NOMO-1 (cell line): ENCODE measurements around the gene CDH6.

Experiments used
- DNase-seq, 2 experiments: peaks; one replicate each; lab custom pipeline; 2025; ENCODE audit not compliant: unreplicated experiment in 2 of 2; lab: John Stamatoyannopoulos, UW

CDH6 gene

DNA sequence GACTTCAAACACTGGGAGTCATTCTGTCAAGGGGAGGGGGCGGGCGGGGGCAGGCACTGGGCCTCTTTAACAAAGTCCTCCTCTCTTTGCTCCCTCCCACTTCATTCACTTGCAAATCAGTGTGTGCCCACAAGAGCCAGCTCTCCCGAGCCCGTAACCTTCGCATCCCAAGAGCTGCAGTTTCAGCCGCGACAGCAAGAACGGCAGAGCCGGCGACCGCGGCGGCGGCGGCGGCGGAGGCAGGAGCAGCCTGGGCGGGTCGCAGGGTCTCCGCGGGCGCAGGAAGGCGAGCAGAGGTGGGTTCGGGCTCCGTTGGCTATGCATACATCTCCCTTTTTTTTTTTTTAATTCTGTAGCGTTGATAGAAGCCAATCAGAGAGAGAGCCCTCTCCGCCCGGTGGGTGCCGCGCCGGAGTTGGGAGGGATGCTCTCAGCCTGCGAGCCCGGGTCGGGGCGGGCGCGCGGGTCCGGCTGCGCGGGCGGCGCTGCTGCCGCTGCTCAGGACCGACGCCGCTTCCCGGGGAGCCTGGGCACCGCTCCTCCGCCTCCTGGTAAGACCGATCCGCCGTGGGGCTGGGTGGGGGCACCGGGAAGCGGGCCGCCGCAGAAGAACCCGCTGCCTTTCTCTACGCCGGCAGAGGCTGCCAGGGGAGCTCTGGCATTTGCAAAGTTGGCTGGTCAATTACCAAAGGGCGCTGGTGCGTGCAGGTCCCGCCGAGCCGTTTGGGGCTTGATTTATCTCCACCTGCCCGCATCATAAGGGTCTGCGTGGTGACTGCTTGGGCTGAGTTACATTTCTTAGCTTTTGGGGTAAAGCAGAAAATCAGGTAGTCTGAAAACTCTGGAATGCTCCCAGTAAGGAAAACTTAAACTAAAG lies at the start of gene CDH6:
CDH6 (plus strand) TSS at position 96 of the 877 bp plus-strand sequence. CDS start 73,788 bp downstream, outside the sequence.
- DNase-seq: no peak

DNA sequence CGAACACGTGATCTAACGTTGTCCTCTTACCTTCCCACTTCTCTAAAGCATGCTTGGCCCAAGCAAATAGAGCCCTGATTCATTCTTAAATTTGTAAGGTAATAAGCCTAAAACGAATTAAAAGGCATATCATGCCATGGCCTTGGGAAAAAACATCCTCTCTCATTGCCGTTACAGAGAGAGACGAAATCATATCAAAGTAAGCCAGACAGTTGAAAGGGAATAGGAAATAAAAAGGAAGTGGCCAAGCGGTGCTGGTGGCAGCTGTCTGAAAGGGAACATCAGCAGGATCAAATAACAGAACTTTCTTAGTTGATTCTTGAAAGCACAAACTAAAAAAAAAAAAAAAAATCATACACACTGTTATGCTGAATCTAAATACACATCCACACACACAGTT lies 49.1 kb upstream of the CDH6 start:
- no peak for DNase-seq

DNA sequence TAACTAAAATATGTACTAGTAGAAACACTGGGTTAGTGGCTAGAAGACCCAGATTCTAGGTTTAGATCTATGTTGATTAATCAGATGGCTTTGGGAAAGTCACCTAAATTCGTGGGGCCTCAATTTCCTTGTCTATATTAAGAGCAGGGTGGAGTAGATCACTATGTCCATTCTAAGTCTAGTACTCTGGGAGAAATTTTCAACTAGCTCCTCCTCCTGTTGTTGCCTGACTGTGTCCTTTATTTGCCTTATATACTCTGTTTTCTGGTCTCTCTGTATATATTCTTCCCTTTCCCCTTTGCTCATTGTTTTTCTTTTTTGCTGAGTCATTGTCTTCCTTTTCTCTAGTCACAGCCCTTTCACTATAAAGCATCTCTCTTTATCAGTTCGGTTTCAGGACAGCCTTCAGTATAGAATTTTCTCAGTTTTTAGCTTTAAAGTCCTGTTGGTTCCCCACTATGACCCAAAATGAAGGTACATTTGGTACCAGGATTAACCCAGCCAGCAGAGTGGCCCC lies 44.5 kb upstream of the CDH6 start:
- DNase-seq: no peak

DNA sequence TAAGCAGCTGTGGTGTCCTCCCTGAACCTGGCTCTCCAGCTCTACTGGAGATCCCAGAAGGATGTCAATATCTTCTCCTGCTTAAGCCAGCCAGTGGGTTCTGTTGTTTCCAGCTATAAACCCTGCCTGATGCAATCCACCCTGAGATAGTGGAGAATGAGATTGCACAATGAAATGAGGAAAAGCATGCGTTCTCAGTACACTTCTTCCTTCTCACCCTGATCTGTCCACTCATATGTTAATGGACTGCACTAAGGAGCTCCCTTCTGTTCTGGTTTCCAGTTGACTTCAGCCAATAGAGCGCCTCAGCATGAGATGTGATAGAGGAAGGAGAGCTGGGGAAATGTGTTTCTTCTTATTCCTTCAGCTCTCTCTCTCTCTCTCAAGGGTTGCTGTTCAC lies 40.0 kb upstream of the CDH6 start:
- no peak for DNase-seq

DNA sequence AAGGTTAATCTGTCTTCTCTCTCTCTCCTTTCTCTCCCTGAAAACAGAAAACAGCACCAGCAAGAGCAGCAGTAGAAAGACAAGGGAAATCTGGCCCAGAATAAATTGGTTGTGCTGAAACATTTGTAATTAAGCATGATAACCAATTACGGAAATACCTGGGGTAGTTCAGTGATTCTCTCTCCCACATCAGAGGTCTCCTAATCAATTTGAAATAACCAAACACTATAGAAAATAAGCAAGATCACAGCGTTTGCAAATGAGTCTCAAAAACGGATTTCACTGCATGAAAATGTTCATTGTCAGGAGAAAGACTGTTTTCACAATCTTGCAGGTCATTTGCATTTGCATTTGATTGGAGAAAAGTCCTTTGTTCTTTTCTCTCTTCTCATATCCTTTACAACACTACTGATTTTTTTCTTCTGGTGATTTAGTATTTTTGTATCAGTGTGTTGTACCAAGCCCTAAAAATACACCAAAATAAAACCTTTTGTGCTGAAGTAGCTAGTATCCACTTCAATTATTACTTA lies 36.8 kb upstream of the CDH6 start:
- no peak for DNase-seq

DNA sequence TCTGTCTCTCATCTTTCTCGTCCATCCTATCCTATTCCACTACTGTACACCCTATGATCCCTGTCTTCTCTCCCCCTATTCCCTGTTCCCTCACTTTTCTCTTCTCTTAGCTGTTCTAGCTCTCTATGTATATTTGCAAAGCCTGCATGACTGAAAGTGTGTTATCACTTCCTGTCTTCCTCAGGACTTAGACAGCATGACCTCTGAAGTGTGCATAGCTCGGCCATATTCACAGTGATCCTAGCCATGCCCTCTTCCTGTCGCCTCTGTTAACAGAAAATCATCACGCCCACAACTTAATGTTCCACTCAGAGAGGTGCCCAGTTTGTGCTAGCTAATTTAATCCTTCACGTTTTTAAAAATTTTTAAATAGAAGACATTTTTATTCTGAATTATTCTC lies 35.8 kb upstream of the CDH6 start:
- no peak for DNase-seq

DNA sequence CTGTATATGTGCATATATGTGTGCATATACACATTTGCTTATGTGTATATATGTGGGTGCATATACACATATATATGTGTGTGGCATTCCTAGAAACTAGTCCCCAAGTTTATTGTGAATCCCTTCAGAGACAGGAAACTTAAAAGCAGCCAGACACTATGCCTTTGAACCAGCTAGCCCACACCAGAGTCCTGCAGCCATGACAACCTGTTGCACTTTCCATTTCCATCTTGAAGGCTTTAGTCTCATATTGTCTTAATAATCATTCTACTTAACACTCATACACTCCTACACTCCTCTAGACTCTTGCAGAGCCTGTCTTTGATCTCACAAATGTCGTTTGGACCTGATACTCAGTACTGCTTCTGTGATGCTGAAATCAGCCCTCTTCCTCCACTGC lies 34.8 kb upstream of the CDH6 start:
- no peak for DNase-seq

DNA sequence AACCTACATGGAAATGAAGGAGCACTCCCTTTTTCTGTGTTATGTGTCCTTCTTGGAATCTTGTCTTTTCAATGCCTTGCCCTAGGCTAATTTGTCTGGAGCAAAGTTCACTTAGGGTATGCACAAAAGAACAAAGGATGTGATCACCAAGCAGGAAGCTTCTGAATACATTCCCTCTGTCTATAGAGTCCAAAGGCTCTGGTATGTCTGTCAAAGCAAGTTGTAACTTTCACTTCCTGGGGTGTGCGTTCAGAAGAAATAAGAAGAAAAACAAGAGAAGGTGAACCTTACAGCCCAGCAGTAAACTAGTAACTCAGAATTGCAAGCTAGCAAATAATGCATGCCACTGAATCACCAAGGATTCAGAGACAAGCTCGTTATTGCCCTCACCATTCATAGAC lies 31.7 kb upstream of the CDH6 start:
- no peak for DNase-seq

DNA sequence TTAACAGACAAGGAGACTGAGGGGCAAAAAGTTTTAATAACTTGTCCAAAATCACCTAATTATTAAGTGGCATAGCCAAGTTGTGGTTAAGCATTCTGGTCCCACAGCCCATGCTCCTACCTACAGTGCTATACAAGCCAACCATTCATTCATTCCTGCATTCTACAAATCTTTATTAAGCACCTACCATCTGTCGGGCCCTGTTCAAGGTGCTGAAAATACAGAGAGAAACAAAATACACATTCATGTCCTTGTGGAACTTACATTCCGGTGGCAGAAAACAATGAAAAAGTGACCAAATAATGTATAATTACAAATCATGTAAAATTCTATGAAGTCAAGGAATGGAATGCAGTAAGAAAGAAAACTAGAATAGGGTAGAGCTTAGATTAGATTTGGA lies 27.8 kb upstream of the CDH6 start:
- DNase-seq: no peak

DNA sequence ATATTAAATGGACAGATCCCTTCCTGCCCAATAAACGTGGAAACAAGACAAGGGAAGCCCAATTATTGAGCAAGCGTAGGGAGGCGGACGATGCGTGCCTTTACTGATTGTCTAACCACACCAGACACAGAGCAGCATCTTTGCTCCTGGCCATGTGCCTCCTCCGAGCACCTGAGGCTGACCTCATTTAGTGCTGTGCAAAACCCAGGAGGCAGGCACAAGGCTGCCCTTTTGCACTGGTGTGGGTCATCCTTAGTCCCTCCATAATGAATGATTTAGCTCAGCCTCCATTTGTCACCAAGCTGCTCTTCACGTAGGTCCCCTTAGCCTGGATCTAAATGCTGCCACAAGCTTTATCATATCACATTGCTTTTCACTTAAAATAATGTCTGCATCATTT lies 24.1 kb upstream of the CDH6 start:
- no peak for DNase-seq

DNA sequence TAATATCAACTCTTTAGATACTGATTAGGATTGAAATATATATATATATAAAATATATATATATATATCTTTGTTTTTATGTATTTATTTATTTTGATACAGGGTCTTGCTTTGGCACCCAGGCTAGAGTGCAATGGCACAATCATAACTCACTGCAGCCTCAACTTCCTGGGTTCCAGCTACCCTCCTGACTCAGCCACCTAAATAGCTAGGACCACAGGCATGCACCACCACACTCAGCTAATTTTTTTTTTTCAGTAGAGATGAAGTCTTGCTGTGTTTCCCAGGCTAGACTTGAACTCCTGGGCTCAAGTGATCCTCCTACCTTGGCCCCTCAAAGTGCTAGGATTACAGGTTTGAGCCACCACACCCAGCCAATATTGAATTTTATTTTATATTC lies 20.6 kb upstream of the CDH6 start:
- DNase-seq: no peak

DNA sequence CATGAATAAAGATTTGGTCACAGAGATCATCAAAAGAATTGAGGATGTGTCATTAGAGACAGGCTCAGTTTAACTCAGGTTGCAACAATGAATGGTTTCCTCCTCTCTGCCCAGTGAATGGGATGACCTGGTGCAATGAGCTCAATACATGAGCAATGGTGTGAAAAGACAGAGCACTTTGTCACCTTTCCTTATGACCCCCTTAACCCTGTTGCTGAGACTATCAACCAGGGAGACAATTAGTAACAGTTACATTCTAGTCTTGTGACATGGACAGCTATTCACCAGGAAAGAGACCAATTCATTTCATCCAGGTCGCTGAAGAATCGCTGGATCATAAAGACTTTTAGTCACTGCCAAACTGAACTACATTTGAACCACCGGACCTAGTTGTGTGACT lies 19.9 kb upstream of the CDH6 start:
- no peak for DNase-seq

DNA sequence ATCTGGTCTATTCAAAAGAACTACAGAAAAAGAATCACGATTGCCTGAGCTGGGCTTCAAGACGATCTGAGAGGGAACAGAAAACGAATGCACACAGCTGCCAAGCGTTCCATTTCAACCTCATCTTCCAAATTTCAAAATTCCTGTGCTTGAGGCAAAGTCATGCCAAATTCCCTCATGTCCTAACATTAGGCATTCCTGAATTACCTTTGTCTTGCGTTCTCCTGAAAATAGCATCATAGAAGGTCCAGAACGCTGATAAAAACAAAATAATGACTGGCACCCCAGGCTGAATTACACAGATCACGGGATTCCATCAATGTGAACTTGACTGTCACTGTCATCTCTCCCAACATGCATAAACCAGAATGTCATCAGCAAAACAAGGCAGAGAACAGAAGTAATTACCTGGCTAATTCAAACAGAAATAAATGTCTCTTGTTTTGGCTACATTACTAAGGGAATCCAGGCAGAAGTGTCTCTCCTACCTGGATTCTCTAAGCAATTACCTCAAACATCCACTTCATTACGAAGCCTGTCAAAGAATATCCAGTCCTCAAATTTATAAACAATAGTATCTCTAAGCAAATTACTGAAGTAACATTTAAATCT lies 12.0 kb upstream of the CDH6 start:
- no peak for DNase-seq

DNA sequence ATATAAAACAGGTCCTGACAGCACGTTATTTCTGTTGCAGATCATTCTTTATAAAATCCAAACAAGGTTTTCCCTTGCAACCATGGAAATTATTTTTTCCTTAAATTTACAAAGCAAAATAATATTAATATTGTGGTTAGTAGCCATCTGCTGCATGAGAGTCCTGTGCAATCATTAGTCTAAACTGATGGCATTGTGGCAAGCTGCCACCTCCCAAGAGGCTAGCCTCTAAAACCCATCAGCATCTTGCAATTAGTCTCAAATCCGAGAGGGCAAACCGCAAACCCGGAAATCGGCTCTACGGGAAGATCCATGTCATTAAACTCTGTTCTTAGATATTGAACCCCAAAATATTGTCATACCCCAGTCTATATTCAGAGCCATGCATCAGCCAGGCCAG lies 11.3 kb upstream of the CDH6 start:
- DNase-seq: no peak

DNA sequence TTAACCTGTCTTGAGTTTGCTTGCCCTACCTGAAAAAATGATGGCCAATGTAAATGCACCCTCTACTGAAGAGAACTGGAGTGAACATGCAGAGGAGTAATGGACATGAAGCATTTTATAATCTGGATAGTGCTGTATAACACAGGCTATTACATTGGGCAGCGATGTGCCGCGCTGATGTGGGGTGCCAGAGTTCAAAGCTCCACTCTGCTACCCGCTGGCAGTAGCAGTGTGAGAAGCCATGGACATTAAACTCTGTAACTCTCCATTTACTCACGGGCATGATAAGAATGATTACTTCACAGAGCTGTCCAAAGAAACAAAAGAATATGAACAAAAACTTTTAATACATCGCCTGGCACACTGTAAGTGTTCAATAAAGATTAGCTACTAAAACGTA lies 7.5 kb upstream of the CDH6 start:
- DNase-seq: no peak

DNA sequence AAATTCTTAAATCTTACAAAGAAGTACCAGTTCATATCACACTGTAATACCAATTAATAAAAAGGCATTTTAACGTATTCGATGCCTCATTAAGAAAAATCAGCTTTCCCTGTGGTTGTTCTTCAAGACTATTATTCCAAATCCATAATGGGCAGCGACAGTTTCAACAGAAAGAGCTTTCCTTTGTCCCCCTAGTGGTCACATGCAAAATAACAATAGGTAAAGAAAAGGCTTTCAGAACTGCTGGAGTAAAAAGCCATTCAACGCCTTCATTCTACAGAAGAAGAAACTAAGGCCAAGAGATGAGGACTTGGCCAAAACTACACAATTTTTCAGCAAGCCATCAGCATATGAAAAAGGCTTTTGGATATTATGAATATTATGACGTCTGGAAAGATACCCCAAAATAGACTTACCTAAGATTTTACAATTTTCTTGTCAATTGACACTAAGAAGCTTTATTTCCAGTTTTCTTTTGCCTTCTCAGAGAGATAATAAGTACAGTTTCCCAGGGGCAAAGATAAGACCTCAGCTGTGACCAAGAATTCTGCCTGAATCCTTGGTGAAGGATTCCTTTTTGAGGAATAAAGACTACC lies 6.7 kb upstream of the CDH6 start:
- DNase-seq: peak in 1 of 2 experiments; percentile 42

DNA sequence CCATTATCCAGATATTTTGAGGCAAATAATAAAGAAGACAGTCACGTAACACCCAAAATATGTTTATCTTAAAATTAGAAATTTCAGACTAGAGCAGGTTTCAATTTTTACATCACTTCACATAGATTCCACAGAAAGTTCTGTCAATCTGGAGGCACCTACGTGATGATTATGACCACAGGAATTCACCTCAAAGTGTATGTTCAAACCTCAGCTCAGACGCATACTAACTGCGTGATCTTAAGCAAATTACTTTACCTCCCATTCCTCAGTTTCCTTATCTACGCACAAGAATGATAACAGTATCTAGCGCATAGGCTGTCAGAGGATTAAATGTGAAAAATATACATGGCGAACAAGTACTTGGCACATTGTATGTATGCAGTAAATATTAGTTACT lies 5.9 kb upstream of the CDH6 start:
- DNase-seq: no peak

DNA sequence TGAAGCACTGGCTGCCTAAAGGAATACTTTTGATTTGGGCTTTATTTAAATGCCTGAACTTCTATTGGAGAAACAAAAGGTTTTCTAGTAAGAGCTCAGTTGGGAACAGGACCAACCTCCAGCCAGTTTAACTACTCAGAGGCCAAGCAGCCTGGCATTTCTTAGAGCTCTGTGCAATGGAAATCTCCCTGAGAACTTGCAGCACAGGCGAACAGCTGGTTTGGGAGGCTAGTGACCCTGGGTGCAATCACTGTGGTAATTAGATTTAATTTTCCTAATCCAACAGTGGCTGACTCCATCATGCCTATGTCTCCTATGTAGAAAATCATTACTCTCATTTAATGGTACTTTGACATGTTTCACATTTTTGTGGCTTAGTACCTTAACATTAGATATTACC lies 1.0 kb upstream of the CDH6 start:
- no peak for DNase-seq

DNA sequence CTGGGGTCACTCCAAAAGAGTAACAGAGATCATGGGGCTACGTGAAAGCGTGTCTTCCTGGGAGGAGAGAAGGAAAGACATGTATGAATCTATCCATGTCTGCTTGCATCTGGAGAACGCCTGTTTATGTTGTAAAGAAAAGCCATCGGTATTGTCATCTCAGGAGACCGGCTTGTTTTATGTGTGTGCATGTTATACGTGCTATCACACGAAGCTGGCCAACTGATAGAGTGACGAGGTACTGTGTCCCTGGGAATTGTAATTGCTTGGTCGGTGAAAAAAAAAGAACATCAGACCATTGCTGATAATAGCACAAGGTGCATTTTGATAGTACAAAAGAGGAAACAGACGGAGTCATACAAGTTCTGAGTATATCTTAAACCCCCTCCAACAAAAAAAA lies 370 bp upstream of the CDH6 start:
- no peak for DNase-seq

DNA sequence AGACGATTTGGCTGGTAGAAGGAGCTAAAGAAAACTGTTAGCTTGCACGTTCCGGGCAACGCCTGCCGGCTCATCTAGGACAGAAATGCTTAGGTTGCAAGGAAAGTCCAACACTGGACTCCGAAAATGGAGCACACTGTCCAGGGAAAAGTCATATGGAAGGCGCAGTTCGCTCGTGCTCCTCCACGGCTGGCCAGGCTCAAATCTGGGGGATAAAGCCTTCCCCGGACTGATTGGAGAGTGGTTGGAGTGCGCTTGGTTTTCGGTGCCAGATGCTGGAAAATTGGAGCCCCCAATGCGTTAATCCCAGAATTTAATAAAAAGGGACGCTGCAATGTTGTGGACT lies 955 bp downstream of the CDH6 start:
- no peak for DNase-seq

DNA sequence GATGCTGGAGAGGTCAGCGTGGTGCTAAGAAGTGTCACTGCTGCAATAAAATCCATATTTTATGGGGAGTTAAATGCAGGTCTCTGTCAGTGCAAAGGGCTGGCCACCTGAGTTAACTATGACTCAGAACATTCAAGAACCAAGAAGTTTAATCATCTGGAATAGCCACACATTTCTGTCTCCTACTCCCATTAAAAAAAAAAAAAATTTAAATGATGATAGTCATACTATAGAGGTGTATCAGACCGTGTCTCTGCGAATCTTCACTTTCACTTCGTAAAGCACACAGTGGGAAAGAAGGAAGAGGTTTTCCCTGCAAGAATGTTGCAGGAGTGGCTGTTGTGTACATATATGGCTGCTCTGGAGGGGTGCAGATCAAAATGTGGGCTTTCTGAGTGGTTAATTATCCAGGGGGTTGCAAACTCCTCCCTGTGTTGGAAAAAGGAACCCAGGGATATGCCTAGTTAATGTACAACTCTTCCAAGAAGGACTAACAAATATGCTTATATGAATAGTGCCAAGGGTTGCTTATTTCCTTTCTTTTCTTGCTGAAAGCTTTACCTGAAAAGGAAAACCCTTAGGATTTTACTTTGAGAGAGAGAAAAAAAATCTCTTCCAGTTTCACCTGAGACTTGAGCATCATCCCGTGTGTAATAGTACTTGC lies 1.5 kb downstream of the CDH6 start:
- no peak for DNase-seq
